Central memory CD8-positive, alpha-beta T cell (primary cell): ENCODE results near the gene CYB5B.

Experiments
- ATAC-seq: fragments of 150-1000 bp; cut with Tn5 transposase; replicated peaks from 2 replicates; pipeline ENCODE4 v1.10.0; 2022; ENCODE audit warnings: mild to moderate bottlenecking, moderate FRiP score, moderate number of reproducible peaks; ENCODE audit not compliant: poor library complexity, severe bottlenecking; ENCODE audit errors: extremely low read depth
- DNase-seq, 2 donors: peaks; one replicate each; pipeline ENCODE4 v3.0.0; 2021; ENCODE audit warnings: low spot score in 2 of 2
- H3K27ac Mint-ChIP-seq: one replicate; pipeline ENCODE4 v1.8.0; 2022; ENCODE audit warnings: low read depth, mild to moderate bottlenecking, moderate library complexity, mixed read lengths
- H3K27me3 Mint-ChIP-seq: one replicate; pipeline ENCODE4 v1.8.0; 2022; ENCODE audit warnings: mixed read lengths
- H3K36me3 Mint-ChIP-seq: one replicate; pipeline ENCODE4 v1.8.0; 2022; ENCODE audit warnings: mild to moderate bottlenecking, moderate library complexity, mixed read lengths; ENCODE audit not compliant: insufficient read depth
- H3K4me1 Mint-ChIP-seq: one replicate; pipeline ENCODE4 v1.8.0; 2022; ENCODE audit warnings: mixed read lengths
- H3K4me3 Mint-ChIP-seq: one replicate; pipeline ENCODE4 v1.8.0; 2022; ENCODE audit warnings: mild to moderate bottlenecking, moderate library complexity, mixed read lengths
- H3K9me3 Mint-ChIP-seq: one replicate; pipeline ENCODE4 v1.8.0; 2022; ENCODE audit warnings: mixed read lengths

CYB5B gene

DNA sequence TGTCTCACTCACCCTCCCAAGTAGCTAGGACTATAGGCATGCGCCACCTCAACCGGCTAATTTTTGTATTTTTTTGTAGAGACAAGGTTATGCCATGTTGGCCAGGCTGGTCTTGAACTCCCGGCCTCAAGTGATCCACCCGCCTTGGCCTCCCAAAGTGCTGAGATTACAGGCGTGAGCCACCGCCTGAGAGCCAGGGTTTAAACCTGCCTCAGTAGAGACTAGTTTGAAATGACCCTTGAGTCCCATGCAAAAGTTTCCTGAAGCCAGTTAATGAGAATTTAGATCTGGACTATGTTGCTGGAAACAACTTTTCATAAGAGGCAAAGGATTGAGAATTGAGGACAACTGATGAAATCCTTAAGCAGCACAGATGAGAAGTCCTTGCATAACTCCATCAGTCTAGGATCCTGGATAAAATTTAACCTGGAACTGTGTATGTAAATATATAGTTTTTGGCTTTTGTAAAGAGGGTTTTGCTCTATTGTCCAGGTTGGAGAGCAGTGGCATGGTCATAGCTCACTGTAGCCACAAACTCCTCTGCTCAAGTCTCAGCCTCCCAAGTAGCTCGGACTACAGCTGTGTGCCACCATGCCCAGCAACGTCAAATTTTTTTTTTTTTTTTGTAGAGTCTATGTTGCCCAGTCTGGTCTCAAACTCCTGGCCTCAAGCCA, 43.2 kb downstream of the CYB5B start:
- Mint-ChIP-seq H3K4me3 (no peak overlapping the region), H3K4me1 (peaks cover 31% of the 10 kb centered on the region), H3K36me3 (peaks cover 6% of the 10 kb centered on the region), H3K27ac (peak overlapping the region; percentile 10), H3K27me3 (no peaks in the 10 kb centered on the region), H3K9me3 (no peaks in the 10 kb centered on the region)
- no peak for ATAC-seq
- no peak for DNase-seq

DNA sequence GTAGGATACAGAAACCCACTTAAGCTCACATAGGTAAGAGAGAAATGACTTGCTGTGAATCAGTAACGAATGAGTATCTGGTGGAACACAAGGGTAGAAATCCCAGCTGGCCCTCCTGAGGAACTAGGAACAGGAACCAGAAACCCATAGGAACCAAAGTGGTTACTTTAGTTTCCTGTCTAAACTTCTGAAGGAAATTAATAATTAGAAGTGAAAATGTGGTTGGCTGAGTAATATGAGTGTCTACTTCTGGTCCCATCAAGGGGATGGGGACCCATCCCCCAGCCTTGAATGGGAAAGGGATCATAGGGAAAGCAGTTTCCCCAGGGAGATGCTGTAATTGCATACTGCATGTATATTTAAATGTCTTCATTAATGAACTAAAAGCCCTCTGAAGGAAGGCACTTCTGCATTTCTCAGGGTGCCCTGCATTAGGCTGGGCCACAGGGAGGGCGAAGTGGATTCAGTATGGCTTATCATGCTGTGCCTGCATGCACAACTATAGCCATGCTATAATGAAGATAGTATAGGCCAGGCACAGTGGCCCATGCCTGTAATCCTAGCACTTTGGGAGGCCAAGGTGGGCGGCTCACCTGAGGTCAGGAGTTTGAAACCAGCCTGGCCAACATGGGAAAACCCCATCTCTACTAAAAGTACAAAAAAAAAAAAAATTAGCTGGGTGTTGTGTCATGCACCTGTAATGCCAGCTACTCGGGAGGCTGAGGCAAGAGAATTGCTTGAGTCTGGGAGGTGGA, 45.6 kb downstream of the CYB5B start:
- no peak overlapping the region for H3K27ac Mint-ChIP-seq
- ATAC-seq = no peak
- H3K9me3 Mint-ChIP-seq = no peaks in the 10 kb centered on the region
- peaks cover 3% of the 10 kb centered on the region for H3K36me3 Mint-ChIP-seq
- no peaks in the 10 kb centered on the region for H3K27me3 Mint-ChIP-seq
- no peak overlapping the region for H3K4me3 Mint-ChIP-seq
- no peak for DNase-seq
- peaks cover 21% of the 10 kb centered on the region for H3K4me1 Mint-ChIP-seq

DNA sequence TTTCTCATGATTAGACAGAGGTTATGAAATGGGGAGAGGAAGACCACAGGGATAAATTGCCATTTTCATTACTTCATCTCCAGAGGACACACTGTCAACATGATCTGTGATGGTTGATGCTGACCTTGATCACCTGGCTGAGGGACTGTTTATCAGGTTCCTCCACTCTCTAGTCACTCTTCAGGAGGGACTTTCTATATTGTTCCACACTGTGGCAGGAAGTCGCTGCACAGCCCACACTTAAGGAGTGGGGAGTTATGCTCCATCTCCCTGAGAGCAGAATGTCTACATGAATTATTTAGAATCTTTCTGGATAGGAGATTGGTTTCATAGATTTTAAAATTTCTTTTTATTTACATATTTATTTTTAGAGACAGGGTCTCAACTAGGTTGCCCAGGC, 46.7 kb downstream of the CYB5B start:
- peak; percentile 43 for ATAC-seq
- Mint-ChIP-seq H3K9me3 (no peaks in the 10 kb centered on the region), H3K4me3 (no peak overlapping the region), H3K27me3 (no peaks in the 10 kb centered on the region), H3K36me3 (peaks cover 3% of the 10 kb centered on the region), H3K4me1 (peaks cover 12% of the 10 kb centered on the region), H3K27ac (no peak overlapping the region)
- no peak for DNase-seq

DNA sequence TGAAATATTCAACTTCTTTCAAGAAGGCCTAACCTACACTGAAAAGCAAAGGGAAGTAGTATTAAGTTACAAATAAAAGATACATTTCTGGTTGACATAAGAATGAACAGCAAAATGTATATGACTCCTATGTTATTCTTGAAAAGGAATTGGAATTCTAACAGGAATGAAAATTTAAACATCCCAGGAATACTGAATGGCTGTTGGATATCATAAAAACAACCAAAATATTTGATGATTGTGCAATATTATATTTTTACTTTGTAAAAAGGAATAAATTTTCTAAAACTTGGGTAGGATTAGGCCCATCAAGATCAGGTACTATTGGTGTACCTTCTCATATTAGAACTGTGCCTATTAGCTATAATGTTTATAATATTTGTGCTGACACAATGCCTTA, 50.0 kb downstream of the CYB5B start:
- Mint-ChIP-seq H3K4me1 (peaks cover 12% of the 10 kb centered on the region), H3K4me3 (no peak overlapping the region), H3K27me3 (no peaks in the 10 kb centered on the region), H3K9me3 (no peaks in the 10 kb centered on the region), H3K27ac (no peak overlapping the region), H3K36me3 (peaks cover 2% of the 10 kb centered on the region)
- DNase-seq (no peak), ATAC-seq (no peak)

DNA sequence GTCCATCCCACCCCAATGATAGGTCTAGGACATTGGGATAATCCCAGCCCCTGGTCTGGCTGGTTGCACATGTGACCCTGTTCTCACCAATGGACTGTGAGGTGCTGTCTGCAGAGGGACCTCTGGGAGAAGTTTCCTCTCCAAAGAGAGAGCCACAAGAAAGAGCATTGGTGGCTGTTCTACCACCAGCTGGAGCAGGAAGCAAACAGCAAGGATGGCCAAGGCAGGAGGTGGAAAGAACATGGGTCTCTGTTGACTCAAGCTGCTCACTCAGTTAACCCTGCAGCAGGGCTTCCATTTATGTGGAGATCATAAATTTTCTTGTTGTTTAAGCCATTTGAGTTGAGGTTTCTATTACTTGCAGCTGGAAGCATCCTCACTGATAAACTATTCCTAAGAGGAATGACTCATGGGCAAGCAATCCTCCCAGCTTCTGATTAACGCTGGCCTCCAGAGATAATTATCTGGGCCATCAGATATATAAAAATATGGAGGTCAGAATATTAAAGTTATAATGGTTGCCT, 52.6 kb downstream of the CYB5B start:
- no peaks in the 10 kb centered on the region for H3K4me1 Mint-ChIP-seq
- DNase-seq (no peak), ATAC-seq (no peak)

DNA sequence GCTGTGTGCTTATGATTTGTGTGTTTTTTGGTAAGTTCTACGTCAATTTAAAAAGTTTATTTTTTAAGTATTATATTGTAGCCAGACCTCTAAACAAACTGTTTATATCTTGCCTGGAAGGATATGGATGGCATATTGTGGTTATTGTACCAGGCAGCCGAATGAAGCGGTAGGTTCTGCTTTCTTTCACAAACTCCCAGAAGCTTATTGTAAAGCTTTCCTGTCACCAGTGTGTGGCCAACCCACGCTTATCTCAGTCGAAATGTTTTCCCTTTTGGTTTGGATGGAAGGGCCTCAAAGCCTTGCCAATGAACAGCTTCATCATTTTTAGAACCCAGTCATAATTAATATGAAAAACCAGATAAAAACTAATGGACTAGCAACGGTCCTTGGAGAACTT, 53.1 kb downstream of the CYB5B start:
- no peaks in the 10 kb centered on the region for H3K9me3 Mint-ChIP-seq
- DNase-seq (no peak), ATAC-seq (no peak)
- H3K4me3 Mint-ChIP-seq = no peak overlapping the region
- no peaks in the 10 kb centered on the region for H3K27me3 Mint-ChIP-seq
- H3K27ac Mint-ChIP-seq = no peak overlapping the region
- H3K36me3 Mint-ChIP-seq = peaks cover 4% of the 10 kb centered on the region
- H3K4me1 Mint-ChIP-seq = no peaks in the 10 kb centered on the region

More for the DNA sequence above, 52.6 kb downstream of the CYB5B start:
- Mint-ChIP-seq H3K9me3 (no peaks in the 10 kb centered on the region), H3K36me3 (peaks cover 4% of the 10 kb centered on the region), H3K27me3 (no peaks in the 10 kb centered on the region), H3K27ac (no peak overlapping the region), H3K4me3 (no peak overlapping the region)

DNA sequence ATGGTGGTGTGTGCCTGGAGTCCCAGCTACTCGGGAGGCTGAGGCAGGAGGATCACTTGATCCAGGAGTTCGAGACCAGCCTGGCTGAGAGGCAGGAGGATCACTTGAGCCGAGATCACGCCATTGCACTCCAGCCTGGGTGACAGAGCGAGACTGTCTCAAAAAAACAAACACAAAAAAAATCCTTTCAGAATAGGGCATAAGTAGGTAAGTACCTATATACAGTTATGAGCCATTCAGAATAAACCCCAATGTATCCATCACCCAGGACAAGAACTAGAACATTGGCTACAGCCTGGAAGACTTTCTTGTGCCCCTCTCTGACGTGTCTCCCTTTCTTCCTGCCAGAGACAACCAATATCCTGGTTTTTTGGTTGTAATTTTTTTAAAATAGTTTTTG, 54.3 kb downstream of the CYB5B start:
- no peak for ATAC-seq
- H3K27ac Mint-ChIP-seq = no peak overlapping the region
- no peak overlapping the region for H3K4me3 Mint-ChIP-seq
- DNase-seq = no peak
- no peaks in the 10 kb centered on the region for H3K27me3 Mint-ChIP-seq
- H3K9me3 Mint-ChIP-seq = no peaks in the 10 kb centered on the region
- no peaks in the 10 kb centered on the region for H3K4me1 Mint-ChIP-seq
- peaks cover 4% of the 10 kb centered on the region for H3K36me3 Mint-ChIP-seq

DNA sequence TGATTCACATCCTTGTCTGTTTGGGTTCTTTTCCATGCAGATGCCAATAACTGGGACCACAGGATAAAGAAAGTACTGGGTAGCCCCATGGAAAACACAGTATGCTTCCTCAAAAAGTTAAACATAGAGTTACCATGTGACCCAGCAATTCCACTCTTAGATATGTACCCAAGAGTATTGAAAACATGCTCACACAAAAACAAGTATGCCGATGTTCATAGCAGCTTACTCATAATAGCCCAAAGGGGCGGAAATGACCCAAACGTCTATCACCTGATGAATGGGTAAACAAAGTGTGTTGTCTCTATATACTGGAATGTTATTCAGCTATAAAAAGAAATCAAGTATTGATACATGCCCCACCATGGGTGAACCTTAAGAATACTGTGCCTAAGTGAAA, 55.4 kb downstream of the CYB5B start:
- Mint-ChIP-seq H3K27me3 (no peaks in the 10 kb centered on the region), H3K36me3 (peaks cover 3% of the 10 kb centered on the region), H3K4me3 (no peak overlapping the region), H3K9me3 (no peaks in the 10 kb centered on the region), H3K4me1 (no peaks in the 10 kb centered on the region), H3K27ac (no peak overlapping the region)
- DNase-seq (no peak), ATAC-seq (no peak)

DNA sequence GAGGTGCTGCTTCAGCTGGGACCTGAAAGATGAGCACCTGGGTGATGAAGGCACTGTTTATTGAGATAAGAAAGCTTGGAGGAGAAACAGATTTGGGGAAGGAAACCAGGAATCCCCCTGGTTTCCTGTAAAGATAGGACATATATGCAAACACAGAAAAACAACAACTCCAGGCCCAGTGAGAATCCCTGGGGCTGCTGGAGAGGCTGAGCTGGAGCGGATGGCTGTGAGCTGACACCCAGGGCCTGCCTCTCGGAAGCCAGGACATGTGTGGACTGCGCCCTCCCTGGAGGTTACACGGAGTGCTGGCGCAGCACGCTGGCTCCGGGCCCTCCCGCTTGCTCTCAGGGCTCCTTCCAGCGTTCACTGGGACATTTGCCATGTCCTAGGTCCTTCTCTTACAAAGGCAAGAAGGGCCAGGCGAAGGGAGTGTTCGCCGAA, 57.5 kb downstream of the CYB5B start:
- Mint-ChIP-seq H3K27ac (no peak overlapping the region), H3K9me3 (no peaks in the 10 kb centered on the region), H3K27me3 (no peaks in the 10 kb centered on the region), H3K36me3 (peaks cover 2% of the 10 kb centered on the region), H3K4me3 (no peak overlapping the region), H3K4me1 (no peaks in the 10 kb centered on the region)
- ATAC-seq = no peak
- DNase-seq = no peak

DNA sequence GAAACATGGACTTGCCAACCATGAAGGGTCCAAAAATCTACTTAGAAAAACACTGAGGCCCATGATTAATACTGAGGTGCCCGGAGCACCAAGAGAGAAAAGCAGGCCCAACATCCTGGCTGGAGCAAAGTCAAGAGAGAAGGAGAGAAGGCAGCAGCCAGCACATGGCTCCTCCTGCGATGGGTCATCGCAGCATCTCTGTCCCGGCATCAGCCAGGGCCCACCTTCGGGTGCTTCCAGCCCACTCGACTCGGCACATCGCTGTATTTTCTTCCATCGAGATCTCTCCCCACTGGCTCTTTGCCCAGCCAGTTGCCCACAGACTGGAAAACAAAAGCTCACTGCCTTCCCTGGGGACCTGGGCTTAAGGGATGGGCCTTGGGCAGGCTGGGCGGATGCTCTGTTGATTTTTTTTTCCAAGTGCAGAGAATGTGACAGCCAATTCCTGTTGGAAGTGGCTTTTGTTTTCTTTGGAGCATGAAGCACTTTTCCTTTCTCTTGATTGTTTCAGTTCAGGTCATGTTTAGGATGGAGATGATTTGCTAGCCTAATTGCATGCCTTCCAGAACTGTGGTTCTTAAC, 58.1 kb downstream of the CYB5B start:
- Mint-ChIP-seq H3K9me3 (no peaks in the 10 kb centered on the region), H3K4me3 (no peak overlapping the region), H3K36me3 (peaks cover 2% of the 10 kb centered on the region), H3K27me3 (no peaks in the 10 kb centered on the region), H3K27ac (no peak overlapping the region), H3K4me1 (no peaks in the 10 kb centered on the region)
- no peak for ATAC-seq
- no peak for DNase-seq

DNA sequence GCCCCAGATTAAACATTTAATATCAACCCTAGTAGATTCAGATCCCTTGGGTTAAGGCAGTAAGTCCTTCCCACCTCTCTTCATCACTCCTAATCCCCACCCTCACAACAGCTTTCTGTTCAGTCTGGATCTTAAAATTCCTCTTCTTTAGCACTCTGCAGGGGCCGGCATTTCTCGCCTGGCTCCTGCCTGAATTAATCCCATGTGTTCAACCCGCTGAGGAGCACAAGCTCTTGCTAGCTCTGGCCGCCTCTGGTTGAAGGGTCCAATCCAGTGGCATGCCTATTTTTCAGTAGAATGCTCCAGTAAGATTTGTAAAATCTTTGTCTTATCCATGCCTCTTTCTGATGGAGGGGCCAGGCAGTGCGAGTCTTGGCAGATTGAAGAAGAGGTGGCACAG, 59.2 kb downstream of the CYB5B start:
- Mint-ChIP-seq H3K4me1 (no peaks in the 10 kb centered on the region), H3K9me3 (no peaks in the 10 kb centered on the region), H3K27me3 (no peaks in the 10 kb centered on the region), H3K36me3 (peaks cover 2% of the 10 kb centered on the region), H3K4me3 (no peak overlapping the region), H3K27ac (no peak overlapping the region)
- ATAC-seq (no peak), DNase-seq (no peak)

DNA sequence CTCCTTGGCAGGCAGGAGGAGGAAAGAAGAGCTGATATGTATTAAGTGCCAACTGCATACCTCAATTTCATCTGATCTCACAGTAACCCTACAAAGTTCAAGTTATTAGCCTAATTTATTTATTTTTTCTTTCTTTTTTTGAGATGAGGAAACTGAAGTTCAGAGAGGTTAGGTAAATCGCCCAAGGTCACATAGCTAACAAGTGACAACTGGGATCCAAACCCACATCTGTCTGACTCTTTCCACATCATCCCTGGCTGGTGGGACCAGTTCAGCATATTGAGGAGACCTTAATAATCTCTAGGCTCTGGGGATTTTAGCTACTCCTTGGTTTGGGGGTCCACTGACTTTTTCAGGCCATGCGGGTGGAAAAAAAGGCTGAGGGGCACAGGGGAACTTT, 60.9 kb downstream of the CYB5B start:
- no peak for DNase-seq
- H3K9me3 Mint-ChIP-seq = no peaks in the 10 kb centered on the region
- ATAC-seq = no peak
- H3K27ac Mint-ChIP-seq = no peak overlapping the region
- no peaks in the 10 kb centered on the region for H3K4me1 Mint-ChIP-seq
- H3K36me3 Mint-ChIP-seq = no peaks in the 10 kb centered on the region
- no peak overlapping the region for H3K4me3 Mint-ChIP-seq
- H3K27me3 Mint-ChIP-seq = no peaks in the 10 kb centered on the region

DNA sequence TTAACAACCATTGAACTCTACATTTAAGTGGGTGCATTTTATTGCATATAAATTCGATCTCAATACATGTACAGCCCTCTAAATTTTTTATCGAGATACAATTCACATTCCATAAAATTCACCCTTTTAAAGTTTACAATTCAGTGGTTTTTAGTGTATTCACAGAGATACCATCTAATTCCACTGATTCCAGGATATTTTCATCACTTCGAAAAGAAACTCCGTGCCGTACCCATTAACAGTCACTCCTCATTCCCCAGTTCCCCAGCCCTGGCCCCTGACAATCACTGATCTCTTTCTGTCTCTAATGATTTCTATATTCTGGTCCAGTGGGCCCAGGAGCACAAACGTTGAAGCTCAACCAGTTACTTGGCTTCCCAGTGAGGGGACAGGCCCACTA, 61.4 kb downstream of the CYB5B start:
- ATAC-seq = no peak
- H3K4me3 Mint-ChIP-seq = no peak overlapping the region
- H3K36me3 Mint-ChIP-seq = no peaks in the 10 kb centered on the region

More for the DNA sequence above, 61.4 kb downstream of the CYB5B start:
- no peak for DNase-seq
- no peaks in the 10 kb centered on the region for H3K27me3 Mint-ChIP-seq
- H3K9me3 Mint-ChIP-seq = no peaks in the 10 kb centered on the region
- no peaks in the 10 kb centered on the region for H3K4me1 Mint-ChIP-seq
- no peak overlapping the region for H3K27ac Mint-ChIP-seq
